NCI-H1694 (cell line): Measurements from ENCODE around the gene SLC43A2.
"Not testable (repeated sequence)": the region's sequence is repeated elsewhere in the genome, so short reads cannot be mapped to it uniquely, and the experiment has no call there.

Experiments
- DNase-seq: peaks from one replicate; lab custom pipeline; 2025; lab: John Stamatoyannopoulos, UW

Gene SLC43A2

GRCh38 chr17:1535737-1536136, 92.9 kb downstream of the SLC43A2 start:
- no peak for DNase-seq

GRCh38 chr17:1533661-1534325, 94.8 kb downstream of the SLC43A2 start:
- no peak for DNase-seq

- no peak for DNase-seq
Measured at GRCh38 chr17:1532836-1533602, 95.6 kb downstream of the SLC43A2 start.

- no peak for DNase-seq
Measured at GRCh38 chr17:1529863-1530262, 98.8 kb downstream of the SLC43A2 start.

- DNase-seq = not testable (repeated sequence)
Measured at GRCh38 chr17:1526876-1527275, 101.8 kb downstream of the SLC43A2 start.

GRCh38 chr17:1522626-1523025, 106.0 kb downstream of the SLC43A2 start:
- no peak for DNase-seq

GRCh38 chr17:1521086-1521640, 107.5 kb downstream of the SLC43A2 start:
- DNase-seq = no peak

GRCh38 chr17:1519678-1520077, 109.0 kb downstream of the SLC43A2 start:
- DNase-seq = no peak
